Measurements from ENCODE around the gene CFAP92.

DNA sequence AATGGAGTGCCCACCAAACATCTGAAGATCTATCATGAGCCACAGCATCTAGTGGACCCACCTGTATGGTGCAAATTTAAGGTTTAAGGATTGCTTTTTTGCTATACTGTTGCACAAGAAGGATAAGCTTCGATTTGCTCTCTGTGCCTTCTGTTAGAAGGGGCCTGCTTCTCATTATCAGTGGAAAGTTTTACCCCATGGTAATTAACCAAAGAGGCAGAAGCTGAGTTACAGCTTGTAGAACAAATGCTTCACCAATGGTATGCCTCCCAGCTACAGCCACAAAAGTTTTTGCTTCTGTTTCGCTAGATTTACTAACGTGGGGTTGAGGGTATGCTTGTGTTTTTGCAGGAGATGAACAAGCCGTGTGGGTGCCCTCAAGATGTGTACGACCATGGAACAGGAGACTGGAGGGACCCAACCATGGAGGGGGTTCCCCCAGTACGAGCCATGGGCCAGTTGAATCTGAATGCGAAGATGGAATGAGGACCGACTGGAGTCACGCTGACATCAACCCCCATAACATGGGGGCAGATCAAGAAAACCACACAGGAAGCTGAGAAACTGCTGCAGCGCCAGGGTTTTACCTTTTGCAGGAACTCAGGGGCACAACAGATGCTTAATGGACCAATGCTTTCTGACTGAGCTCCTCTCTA is 70.9 kb downstream of the CFAP92 start:
- TF ChIP-seq, protein P1, sequence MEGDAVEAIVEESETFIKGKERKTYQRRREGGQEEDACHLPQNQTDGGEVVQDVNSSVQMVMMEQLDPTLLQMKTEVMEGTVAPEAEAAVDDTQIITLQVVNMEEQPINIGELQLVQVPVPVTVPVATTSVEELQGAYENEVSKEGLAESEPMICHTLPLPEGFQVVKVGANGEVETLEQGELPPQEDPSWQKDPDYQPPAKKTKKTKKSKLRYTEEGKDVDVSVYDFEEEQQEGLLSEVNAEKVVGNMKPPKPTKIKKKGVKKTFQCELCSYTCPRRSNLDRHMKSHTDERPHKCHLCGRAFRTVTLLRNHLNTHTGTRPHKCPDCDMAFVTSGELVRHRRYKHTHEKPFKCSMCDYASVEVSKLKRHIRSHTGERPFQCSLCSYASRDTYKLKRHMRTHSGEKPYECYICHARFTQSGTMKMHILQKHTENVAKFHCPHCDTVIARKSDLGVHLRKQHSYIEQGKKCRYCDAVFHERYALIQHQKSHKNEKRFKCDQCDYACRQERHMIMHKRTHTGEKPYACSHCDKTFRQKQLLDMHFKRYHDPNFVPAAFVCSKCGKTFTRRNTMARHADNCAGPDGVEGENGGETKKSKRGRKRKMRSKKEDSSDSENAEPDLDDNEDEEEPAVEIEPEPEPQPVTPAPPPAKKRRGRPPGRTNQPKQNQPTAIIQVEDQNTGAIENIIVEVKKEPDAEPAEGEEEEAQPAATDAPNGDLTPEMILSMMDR (IDR thresholded peaks at IDR 0.05; ENCODE audit: low read length), result no peak
- no peak for TF ChIP-seq EZH2 (optimal IDR thresholded peaks at IDR 0.05; ENCODE audit: low read depth, low read length)

Data from MM.1S (cell line).